ENCODE results near the gene CTSD. TPM values are rescaled to one million over a fixed set of nuclear protein-coding genes. Genes with fewer than 3 reads are reported as not detected.
"Not testable (repeated sequence)": the region's sequence is repeated elsewhere in the genome, so short reads cannot be mapped to it uniquely, and the experiment has no call there.

CTSD gene
- total RNA-seq, 1 donor, result 519 TPM

GRCh38 chr11:1771700-1772099, 8.0 kb upstream of the CTSD start:
- peak overlapping the region; percentile 40 for H3K27ac ChIP-seq (ENCODE audit: low read depth, low read length)
- H4K20me1 ChIP-seq (ENCODE audit: insufficient read depth, low read length), result no peaks in the 10 kb centered on the region
- peaks cover 15% of the 10 kb centered on the region for H3K4me1 ChIP-seq (ENCODE audit: insufficient read depth, low read length)
- no peaks in the 10 kb centered on the region for H3K27me3 ChIP-seq (ENCODE audit: insufficient read depth, low read length)
- no peaks in the 10 kb centered on the region for H3K9me3 ChIP-seq (ENCODE audit: low read depth, low read length)
- DNase-seq (ENCODE audit: insufficient read length, low spot score, missing footprints), result peak; percentile 23
- peak overlapping the region; percentile 73 for H3K4me2 ChIP-seq (ENCODE audit: insufficient read depth, low read length)
- no peak overlapping the region for H2AFZ ChIP-seq (ENCODE audit: low read length)
- no peaks in the 10 kb centered on the region for H3K79me2 ChIP-seq (ENCODE audit: insufficient read depth, low read length)
- no peaks in the 10 kb centered on the region for H3K36me3 ChIP-seq (ENCODE audit: insufficient read depth, low read length)
- TF ChIP-seq CTCF (IDR thresholded peaks at IDR 0.05; ENCODE audit: extremely low read depth, low read depth, low read length), result no peak
- no peak overlapping the region for H3K4me3 ChIP-seq (ENCODE audit: insufficient read depth, low read length)

GRCh38 chr11:1771273-1771672, 7.5 kb upstream of the CTSD start:
- H3K4me2 ChIP-seq (ENCODE audit: insufficient read depth, low read length), result no peak overlapping the region
- DNase-seq (ENCODE audit: insufficient read length, low spot score, missing footprints), result no peak
- no peaks in the 10 kb centered on the region for H3K27me3 ChIP-seq (ENCODE audit: insufficient read depth, low read length)
- H3K9me3 ChIP-seq (ENCODE audit: low read depth, low read length), result no peaks in the 10 kb centered on the region
- no peak overlapping the region for H3K27ac ChIP-seq (ENCODE audit: low read depth, low read length)
- no peaks in the 10 kb centered on the region for H3K36me3 ChIP-seq (ENCODE audit: insufficient read depth, low read length)
- TF ChIP-seq CTCF (IDR thresholded peaks at IDR 0.05; ENCODE audit: extremely low read depth, low read depth, low read length), result no peak
- no peaks in the 10 kb centered on the region for H4K20me1 ChIP-seq (ENCODE audit: insufficient read depth, low read length)
- no peak overlapping the region for H3K4me3 ChIP-seq (ENCODE audit: insufficient read depth, low read length)
- peaks cover 15% of the 10 kb centered on the region for H3K4me1 ChIP-seq (ENCODE audit: insufficient read depth, low read length)
- H2AFZ ChIP-seq (ENCODE audit: low read length), result no peak overlapping the region
- H3K79me2 ChIP-seq (ENCODE audit: insufficient read depth, low read length), result no peaks in the 10 kb centered on the region

GRCh38 chr11:1770528-1770927, 6.8 kb upstream of the CTSD start:
- H3K36me3 ChIP-seq (ENCODE audit: insufficient read depth, low read length), result no peaks in the 10 kb centered on the region
- no peaks in the 10 kb centered on the region for H3K79me2 ChIP-seq (ENCODE audit: insufficient read depth, low read length)
- no peaks in the 10 kb centered on the region for H3K9me3 ChIP-seq (ENCODE audit: low read depth, low read length)
- peaks cover 15% of the 10 kb centered on the region for H3K4me1 ChIP-seq (ENCODE audit: insufficient read depth, low read length)
- H3K27ac ChIP-seq (ENCODE audit: low read depth, low read length), result no peak overlapping the region
- H2AFZ ChIP-seq (ENCODE audit: low read length), result no peak overlapping the region
- H3K4me2 ChIP-seq (ENCODE audit: insufficient read depth, low read length), result no peak overlapping the region
- peak; percentile 50 for DNase-seq (ENCODE audit: insufficient read length, low spot score, missing footprints)
- no peaks in the 10 kb centered on the region for H4K20me1 ChIP-seq (ENCODE audit: insufficient read depth, low read length)
- TF ChIP-seq CTCF (IDR thresholded peaks at IDR 0.05; ENCODE audit: extremely low read depth, low read depth, low read length), result no peak
- H3K27me3 ChIP-seq (ENCODE audit: insufficient read depth, low read length), result no peaks in the 10 kb centered on the region
- H3K4me3 ChIP-seq (ENCODE audit: insufficient read depth, low read length), result no peak overlapping the region

- H3K36me3 ChIP-seq (ENCODE audit: insufficient read depth, low read length), result no peaks in the 10 kb centered on the region
- H3K27ac ChIP-seq (ENCODE audit: low read depth, low read length), result no peak overlapping the region
- no peaks in the 10 kb centered on the region for H3K9me3 ChIP-seq (ENCODE audit: low read depth, low read length)
- H3K4me1 ChIP-seq (ENCODE audit: insufficient read depth, low read length), result peaks cover 15% of the 10 kb centered on the region
- H3K79me2 ChIP-seq (ENCODE audit: insufficient read depth, low read length), result no peaks in the 10 kb centered on the region
- no peaks in the 10 kb centered on the region for H4K20me1 ChIP-seq (ENCODE audit: insufficient read depth, low read length)
- H3K4me2 ChIP-seq (ENCODE audit: insufficient read depth, low read length), result no peak overlapping the region
- no peak for TF ChIP-seq CTCF (IDR thresholded peaks at IDR 0.05; ENCODE audit: extremely low read depth, low read depth, low read length)
- H3K27me3 ChIP-seq (ENCODE audit: insufficient read depth, low read length), result no peaks in the 10 kb centered on the region
- H2AFZ ChIP-seq (ENCODE audit: low read length), result no peak overlapping the region
- no peak overlapping the region for H3K4me3 ChIP-seq (ENCODE audit: insufficient read depth, low read length)
- DNase-seq (ENCODE audit: insufficient read length, low spot score, missing footprints), result no peak
These were observed 6.3 kb upstream of the CTSD start for GRCh38 chr11:1770061-1770460.

GRCh38 chr11:1769304-1769936, 5.7 kb upstream of the CTSD start:
- H3K27me3 ChIP-seq (ENCODE audit: insufficient read depth, low read length); DNase-seq (ENCODE audit: insufficient read length, low spot score, missing footprints); H3K9me3 ChIP-seq (ENCODE audit: low read depth, low read length); H3K4me2 ChIP-seq (ENCODE audit: insufficient read depth, low read length); H3K4me3 ChIP-seq (ENCODE audit: insufficient read depth, low read length); H3K36me3 ChIP-seq (ENCODE audit: insufficient read depth, low read length); H4K20me1 ChIP-seq (ENCODE audit: insufficient read depth, low read length); H3K27ac ChIP-seq (ENCODE audit: low read depth, low read length); H3K79me2 ChIP-seq (ENCODE audit: insufficient read depth, low read length); H2AFZ ChIP-seq (ENCODE audit: low read length): not testable (repeated sequence)
- H3K4me1 ChIP-seq (ENCODE audit: insufficient read depth, low read length), result peaks cover 16% of the 10 kb centered on the region
